ENCODE data around the gene IRF4.
"Not testable (repeated sequence)": the region's sequence is repeated elsewhere in the genome, so short reads cannot be mapped to it uniquely, and the experiment has no call there.

Gene IRF4

DNA sequence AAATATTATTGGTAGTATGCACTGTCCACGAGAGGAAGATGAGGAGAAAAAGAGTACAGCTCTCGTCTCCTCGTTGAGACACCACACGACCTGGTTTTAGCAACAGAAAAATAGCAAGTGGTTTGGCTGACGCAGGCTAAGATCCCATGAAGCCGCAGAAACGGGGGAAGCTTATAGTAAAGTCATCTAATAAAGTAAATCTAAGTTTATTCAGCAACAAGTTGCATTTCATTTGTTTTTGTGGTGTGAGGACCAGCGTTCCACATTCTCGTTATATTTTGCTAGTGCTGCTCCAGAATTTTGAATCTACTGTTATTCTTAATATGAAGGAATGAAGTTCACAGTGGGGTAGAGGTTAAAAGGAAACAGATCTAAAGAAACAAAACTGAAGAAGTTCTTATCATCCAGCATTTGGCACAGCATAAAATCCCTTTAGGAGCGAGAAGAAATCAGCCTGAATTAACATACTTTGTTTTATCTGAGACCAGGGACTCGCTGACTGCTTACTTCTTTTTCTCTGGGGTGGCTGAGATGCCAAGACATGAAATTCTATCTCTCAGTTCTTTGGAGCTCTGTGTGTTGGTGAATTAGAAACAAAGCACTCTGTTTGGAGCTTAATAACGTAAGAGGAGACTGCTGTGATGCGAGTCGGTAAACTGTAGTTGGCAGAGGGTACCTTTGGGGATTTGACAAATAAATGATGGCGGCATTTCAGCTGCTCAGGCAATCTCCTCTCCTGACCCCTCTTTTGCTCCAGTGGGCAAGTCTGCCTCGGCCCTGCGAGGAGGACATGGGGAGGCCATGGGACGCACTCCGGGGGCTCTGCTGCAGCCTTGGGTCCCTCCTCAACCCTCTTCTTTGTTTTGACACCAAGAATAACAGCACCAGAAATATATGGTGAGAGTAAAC, 24.9 kb upstream of the IRF4 start:
- no peak for DNase-seq

DNA sequence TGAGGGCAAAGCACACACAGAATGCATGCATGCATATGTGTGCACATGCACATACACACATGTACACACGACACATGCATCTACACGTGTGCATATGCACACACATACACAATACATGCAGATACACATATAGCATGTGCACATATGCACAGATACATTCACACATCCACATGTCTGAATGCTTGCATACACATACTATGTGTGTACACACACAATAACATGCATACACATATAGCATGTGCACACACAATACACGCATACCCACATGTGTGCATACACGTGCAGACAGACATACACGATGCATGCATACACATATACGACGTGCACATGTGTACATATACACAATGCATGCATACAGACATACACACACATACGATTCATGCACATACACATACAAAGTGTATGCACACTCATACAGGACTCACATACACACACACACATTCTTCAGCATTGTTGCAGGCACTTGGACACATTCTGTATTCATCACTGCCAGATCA, 24.2 kb upstream of the IRF4 start:
- DNase-seq: no peak

- no peak for DNase-seq
These were observed 23.5 kb upstream of the IRF4 start for GRCh38 chr6:367891-368630.

GRCh38 chr6:369559-370431, 21.8 kb upstream of the IRF4 start:
- DNase-seq: no peak

- DNase-seq: no peak
These were observed 21.0 kb upstream of the IRF4 start for GRCh38 chr6:370555-370954.

DNA sequence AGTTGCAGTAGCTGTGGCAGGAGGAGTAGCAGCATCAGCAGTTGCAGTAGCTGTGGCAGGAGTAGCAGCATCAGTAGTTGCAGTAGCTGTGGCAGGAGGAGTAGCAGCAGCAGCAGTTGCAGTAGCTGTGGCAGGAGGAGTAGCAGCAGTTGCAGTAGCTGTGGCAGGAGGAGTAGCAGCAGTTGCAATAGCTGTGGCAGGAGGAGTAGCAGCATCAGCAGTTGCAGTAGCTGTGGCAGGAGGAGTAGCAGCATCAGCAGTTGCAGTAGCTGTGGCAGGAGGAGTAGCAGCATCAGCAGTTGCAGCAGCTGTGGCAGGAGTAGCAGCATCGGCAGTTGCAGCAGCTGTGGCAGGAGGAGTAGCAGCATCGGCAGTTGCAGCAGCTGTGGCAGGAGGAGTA, 19.7 kb upstream of the IRF4 start:
- not testable (repeated sequence) for DNase-seq

DNA sequence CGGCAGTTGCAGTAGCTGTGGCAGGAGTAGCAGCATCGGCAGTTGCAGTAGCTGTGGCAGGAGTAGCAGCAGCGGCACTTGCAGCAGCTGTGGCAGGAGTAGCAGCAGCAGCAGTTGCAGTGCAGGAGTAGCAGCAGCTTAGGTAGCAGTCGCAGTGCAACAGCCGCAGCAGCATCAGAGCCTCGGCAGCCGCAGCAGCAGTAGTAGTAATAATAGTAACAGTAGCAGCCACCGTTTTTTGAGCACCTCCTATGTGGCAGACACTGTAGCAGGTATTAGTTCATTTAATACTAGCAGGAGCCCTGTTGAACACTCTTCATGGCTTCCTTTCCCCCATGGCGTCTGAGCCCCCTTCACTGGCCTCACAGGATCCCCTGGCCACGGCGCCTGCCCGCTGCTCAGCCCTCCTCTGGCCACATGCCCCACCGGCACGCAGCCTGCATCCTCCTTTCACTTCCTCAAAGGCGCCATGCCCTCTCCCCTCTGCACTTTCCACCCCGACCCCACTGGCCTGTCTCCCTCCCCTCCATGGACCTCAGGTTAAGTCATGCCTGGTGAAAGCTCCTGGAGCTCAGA, 19.1 kb upstream of the IRF4 start:
- no peak for DNase-seq

DNA sequence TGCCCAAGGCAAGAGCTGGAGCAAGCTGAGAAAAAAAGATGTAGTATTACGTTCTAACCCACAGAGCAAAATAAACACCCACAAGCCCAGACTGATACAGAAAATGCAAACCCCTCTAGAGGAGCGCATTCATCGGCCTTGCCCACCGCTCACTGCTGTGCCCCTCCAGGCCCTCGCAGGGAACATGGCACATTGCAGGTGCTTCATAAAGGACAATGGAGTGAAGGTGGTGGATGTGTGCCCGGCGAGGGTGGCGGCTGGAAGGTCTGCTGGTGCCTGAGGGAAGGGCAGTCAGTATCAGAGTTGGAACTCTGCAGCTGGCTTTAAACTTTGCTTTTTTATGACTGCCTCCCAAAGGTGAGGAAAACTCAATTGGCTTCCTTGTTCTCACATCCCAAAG, 18.5 kb upstream of the IRF4 start:
- no peak for DNase-seq

- DNase-seq: no peak
These were observed 17.5 kb upstream of the IRF4 start for GRCh38 chr6:373773-374724.

DNA sequence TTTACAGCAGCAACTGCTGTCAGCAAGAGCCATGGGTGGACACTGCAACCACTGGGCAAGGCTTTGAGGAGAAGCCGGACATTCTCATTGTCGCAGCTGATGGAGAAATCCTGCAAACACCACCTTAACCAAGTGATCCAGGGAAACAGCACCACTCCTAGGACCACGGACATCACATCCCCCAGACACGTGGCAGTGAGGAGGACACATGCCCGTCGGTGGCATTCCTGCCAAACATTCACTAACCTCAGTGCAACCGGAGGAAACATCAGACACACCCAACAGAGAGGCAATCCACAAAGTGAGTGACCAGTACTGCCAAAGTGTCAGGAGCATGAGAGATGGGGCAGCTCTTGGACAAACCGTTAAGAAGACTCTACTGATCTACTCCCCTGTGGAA, 16.6 kb upstream of the IRF4 start:
- no peak for DNase-seq

DNA sequence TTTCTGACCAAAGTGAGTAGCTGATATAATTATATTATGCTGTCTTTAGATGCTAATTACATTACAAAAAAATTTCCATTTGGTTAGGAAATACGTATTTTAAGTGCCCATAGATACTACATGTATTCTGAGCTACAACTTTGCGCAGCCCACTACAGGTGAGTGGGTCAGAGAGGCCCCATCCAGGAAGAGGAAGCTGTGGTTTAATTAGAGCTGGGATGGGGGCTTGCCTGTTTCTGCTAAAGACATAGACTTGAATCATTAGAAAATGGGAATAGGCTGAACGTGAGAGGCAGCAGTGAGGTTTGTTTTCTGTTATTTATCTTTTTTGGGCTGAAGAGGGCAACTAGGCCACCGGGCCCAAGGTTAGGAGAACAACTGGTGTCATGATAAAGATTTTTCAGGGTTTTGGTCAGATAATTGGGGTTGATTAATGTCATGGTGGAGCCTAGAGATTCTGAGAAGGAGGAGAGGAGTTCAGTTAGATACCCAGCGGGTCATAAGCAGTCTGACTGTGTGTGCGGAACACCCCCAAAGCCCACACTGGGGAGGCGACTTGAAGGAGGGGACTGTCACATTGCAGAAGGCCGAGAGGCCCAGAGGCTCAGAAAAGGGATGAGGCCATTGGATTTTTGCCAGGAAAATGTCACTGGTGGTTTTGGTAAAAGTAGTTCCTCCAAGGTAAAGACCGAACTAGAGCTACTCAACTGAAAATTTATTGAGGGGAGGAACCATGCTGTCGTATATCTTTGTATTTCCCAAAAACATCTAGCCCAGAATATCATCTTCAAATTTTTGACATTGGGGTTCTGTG, 14.5 kb upstream of the IRF4 start:
- DNase-seq: no peak

DNA sequence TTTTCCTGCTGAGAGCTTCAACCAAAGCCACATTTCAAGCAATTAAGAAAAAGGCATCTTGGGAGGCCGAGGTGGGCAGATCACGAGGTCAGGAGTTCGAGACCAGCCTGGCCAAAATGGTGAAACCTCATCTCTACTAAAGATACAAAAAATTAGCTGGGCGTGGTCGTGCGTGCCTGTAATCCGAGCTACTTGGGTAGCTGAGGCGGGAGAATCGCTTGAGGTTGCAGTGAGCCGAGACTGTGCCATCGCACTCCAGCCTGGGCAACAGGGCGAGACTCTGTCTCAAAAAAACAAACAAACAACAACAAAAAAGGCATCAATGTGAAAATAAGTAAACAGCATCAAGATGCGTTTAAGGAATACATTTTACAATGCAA, 13.9 kb upstream of the IRF4 start:
- not testable (repeated sequence) for DNase-seq

DNA sequence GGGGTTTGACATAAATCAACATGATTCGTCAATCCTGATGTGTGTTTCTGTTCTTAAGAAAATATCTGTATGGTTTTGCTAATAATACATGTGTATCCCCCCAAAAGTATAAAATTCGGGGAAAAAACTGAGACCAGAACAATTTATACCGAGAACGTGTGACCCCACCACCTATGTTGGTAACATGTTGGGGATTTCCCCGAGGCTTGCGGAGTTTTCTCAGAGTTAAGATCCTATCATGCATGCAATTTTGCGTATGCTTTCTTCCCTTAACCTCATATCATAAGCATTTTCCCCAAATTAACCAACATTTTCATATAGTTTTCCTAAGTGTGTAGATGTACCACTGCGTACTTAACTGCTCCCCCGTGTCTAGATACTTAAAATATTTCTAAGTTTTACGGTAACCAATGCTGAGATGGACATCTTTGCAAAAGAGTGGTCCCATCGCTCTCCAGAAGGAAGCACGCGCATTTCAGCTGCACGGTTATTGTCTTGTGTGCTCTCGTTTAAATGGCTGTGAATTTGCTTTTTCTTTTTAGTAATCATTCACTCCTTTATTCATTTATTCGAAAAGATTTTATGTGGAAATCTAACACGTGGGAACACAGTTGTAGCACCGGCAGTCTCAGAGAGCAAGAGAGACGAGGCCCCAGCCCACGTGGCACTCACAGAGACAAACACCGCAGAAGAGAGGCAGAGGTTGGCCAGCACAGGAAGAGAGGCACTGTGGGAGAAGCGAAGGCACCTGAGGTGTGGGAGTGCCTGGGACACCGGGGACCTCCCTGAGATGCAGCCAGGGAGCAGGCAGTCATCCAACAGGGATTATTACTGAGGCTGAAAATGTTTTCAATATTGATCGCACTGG, 13.2 kb upstream of the IRF4 start:
- no peak for DNase-seq

DNA sequence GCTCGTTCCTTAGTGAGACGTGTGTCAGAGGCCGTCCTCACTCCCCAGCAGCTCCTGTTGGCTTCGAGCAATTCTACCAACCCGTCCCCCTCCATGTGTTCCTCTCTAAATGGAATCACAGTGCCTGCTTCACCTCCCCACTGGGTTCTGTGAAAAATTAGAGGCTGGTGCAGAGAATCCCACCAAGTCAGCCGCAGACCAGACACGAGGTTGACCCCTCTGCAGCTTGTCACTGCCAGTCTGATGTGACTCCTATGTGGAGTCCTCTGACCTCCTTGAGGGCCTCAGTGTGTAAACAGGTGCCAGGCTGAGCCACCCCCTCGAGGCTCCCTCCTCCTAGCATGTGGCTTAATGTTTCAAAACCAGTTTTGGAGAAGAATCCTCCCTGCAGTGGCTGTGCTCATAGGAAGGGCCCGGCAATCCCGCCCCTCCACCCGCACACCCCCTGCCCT, 12.6 kb upstream of the IRF4 start:
- DNase-seq: no peak

DNA sequence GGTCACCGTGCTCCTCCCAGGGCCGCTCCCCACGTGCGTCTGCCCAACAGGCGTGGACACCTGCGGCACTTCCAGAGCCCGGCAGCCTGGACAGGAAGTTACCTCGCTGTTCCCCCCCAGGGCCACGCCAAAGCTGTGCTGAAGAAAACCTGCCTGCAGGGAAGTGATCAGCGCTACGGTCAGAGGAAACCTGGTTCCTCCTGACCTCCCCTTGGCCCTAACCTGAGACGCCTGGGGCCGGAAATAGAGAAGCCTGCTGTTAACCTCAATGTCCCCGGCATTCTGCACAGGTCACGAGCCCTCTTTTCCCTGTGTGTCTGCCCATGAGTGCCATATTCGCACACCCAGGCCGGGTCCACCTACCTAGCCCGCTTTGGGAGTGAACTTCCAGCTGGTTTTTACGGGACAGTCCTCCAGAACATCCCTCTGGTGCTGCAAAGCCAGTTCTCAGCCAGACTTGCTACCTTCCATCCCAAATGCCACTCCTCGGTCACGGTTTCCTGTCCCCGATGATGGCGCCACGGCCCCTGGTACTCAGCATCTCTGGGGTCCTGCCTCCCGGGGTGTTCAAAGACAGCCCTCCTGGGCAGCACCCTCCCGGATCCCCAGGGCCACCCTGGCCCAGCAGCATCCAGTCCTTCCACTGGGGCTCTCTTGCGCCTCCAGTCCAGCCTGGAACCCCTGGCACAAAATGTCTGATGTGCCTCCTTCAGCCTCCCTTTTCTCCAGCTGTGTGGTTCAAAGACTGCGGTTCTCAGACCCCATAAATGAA, 12.0 kb upstream of the IRF4 start:
- no peak for DNase-seq

GRCh38 chr6:380234-381218, 11.0 kb upstream of the IRF4 start:
- no peak for DNase-seq

DNA sequence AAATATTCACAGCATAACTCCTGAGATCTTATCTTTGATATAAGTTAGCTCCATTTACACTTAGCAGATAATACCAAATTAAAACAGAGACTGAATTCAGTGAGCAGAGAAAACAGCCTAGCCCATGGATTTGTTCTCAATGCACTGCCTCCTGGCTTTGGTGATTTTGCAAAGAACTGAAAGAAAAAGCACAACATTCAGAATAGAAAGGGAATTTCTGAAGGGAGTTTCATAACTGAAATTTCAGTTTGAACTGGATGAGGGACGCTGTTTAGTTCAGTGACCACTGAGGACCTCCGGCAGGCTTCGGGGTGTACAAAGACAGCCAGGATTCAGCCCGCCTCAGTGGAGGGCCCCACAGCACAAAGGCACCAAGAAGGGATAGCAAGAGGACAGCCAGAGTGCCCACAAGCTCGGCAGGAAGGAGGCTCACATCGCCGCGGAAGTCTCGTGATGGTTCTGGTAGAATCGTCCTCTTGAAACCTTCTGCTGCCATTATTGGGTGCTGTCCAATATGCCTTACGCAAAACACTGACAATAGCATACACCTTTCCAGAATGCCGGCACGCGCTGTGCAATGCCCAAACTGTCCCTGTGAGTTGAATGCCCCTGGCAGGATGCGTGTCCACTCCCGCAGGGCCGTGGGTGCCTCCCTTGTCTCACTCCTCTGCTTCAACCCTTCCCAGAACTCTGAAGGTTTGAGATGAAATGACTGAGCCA, 9.7 kb upstream of the IRF4 start:
- DNase-seq: no peak
